IMR-90 (cell line): Measurements from ENCODE around the gene RNPEPL1. TPM values are rescaled to one million over a fixed set of nuclear protein-coding genes. Genes with fewer than 3 reads are reported as not detected.

Source experiments
- ATAC-seq: fragments of 200-7000 bp; cut with Tn5 transposase; 2 replicates; pipeline ENCODE4 v1.9.1; 2020; ENCODE audit warnings: low read depth, mild to moderate bottlenecking, moderate library complexity
- BruUV-seq: library from RNA; stranded (reverse); fragments of 400-500 nt; replicated peaks from 2 replicates; lab custom pipeline; 2021; lab: Mats Ljungman, UMichigan
- CTCF ChIA-PET: fragments of 300-600 bp; formaldehyde crosslinking; extraction: SDS; loops from one replicate; lab custom pipeline; 2021; ENCODE audit warnings: antibody characterized with exemption; lab: Yijun Ruan, JAX
- POLR2A ChIA-PET: fragments of 300-600 bp; sonication (Branson Sonifier 250); formaldehyde crosslinking; loops from one replicate; lab custom pipeline; 2022; ENCODE audit warnings: antibody characterized with exemption; ENCODE audit not compliant: unreplicated experiment; lab: Charles Lee
- DNase-seq: peaks from one replicate; pipeline ENCODE4 v3.0.0; 2013
- H2AFZ ChIP-seq: replicated peaks from 2 replicates; pipeline ENCODE3; 2013; ENCODE audit warnings: low read length, mild to moderate bottlenecking; ENCODE audit not compliant: poor library complexity
- H2AK5ac ChIP-seq: 2 replicates; pipeline ENCODE4 v1.6.1; 2013; ENCODE audit warnings: low read depth, low read length, inconsistent platforms
- H2AK9ac ChIP-seq: replicated peaks from 2 replicates; pipeline ENCODE3; 2013; ENCODE audit warnings: mild to moderate bottlenecking, low read depth, low read length, moderate library complexity; ENCODE audit not compliant: poor library complexity
- H2BK120ac ChIP-seq: 2 replicates; pipeline ENCODE4 v1.6.1; 2013; ENCODE audit warnings: low read depth, low read length, inconsistent platforms
- H2BK15ac ChIP-seq: 3 replicates; pipeline ENCODE4 v1.6.1; 2013; ENCODE audit warnings: low read depth, low read length, inconsistent platforms
- H2BK20ac ChIP-seq: 2 replicates; pipeline ENCODE4 v1.6.1; 2013; ENCODE audit warnings: low read depth, mild to moderate bottlenecking, inconsistent platforms, low read length, moderate library complexity
- H2BK5ac ChIP-seq: 2 replicates; pipeline ENCODE4 v1.6.1; 2013; ENCODE audit warnings: mild to moderate bottlenecking, low read depth, low read length, inconsistent platforms; ENCODE audit not compliant: poor library complexity, severe bottlenecking
- H3K14ac ChIP-seq: replicated peaks from 2 replicates; pipeline ENCODE4 v1.6.1; 2013; ENCODE audit warnings: low read depth, low read length, inconsistent platforms
- H3K18ac ChIP-seq: 2 replicates; pipeline ENCODE4 v1.6.1; 2013; ENCODE audit warnings: low read depth, low read length, control low read depth
- H3K23ac ChIP-seq: 2 replicates; pipeline ENCODE4 v1.6.1; 2013; ENCODE audit warnings: low read depth, low read length, inconsistent platforms
- H3K27ac ChIP-seq: 2 replicates; pipeline ENCODE4 v1.5.1; 2013; ENCODE audit warnings: mild to moderate bottlenecking, control low read depth, low read length; ENCODE audit not compliant: insufficient read depth
- H3K27me3 ChIP-seq: 2 replicates; pipeline ENCODE4 v1.6.1; 2013; ENCODE audit warnings: low read length; ENCODE audit not compliant: control insufficient read depth, insufficient read depth
- H3K36me3 ChIP-seq: 2 replicates; pipeline ENCODE4 v1.6.1; 2013; ENCODE audit warnings: low read length, mixed read lengths; ENCODE audit not compliant: control insufficient read depth, insufficient read depth
- H3K4ac ChIP-seq: 2 replicates; pipeline ENCODE4 v1.6.1; 2013; ENCODE audit warnings: low read depth, low read length, inconsistent platforms
- H3K4me1 ChIP-seq: 2 replicates; pipeline ENCODE4 v1.6.1; 2013; ENCODE audit warnings: low read length, mixed read lengths; ENCODE audit not compliant: control insufficient read depth, insufficient read depth
- H3K4me2 ChIP-seq: 2 replicates; pipeline ENCODE4 v1.6.1; 2013; ENCODE audit warnings: low read depth, mild to moderate bottlenecking, control low read depth, low read length, moderate library complexity
- H3K4me3 ChIP-seq: 2 replicates; pipeline ENCODE4 v1.5.1; 2013; ENCODE audit warnings: low read depth, mild to moderate bottlenecking, control low read depth, low read length, moderate library complexity; ENCODE audit not compliant: insufficient read depth
- H3K56ac ChIP-seq: 2 replicates; pipeline ENCODE4 v1.6.1; 2013; ENCODE audit warnings: low read length, inconsistent platforms; ENCODE audit not compliant: insufficient read depth; ENCODE audit errors: extremely low read depth
- H3K79me1 ChIP-seq, 2 experiments: 2 replicates each; pipeline ENCODE4 v1.6.1; 2013; ENCODE audit warnings: low read length in 2 of 2, inconsistent platforms in 1 of 2, low read depth in 1 of 2
- H3K9ac ChIP-seq: 2 replicates; pipeline ENCODE4 v1.6.1; 2013; ENCODE audit warnings: low read depth, low read length, control low read depth
- H3K9me1 ChIP-seq: 2 replicates; pipeline ENCODE4 v1.6.1; 2013; ENCODE audit warnings: low read length, inconsistent platforms; ENCODE audit not compliant: insufficient read depth
- H3K9me3 ChIP-seq: 2 replicates; pipeline ENCODE4 v1.6.1; 2013; ENCODE audit warnings: low read length; ENCODE audit not compliant: control insufficient read depth, insufficient read depth
- H4K20me1 ChIP-seq: 2 replicates; pipeline ENCODE4 v1.6.1; 2013; ENCODE audit warnings: low read length, inconsistent platforms; ENCODE audit not compliant: insufficient read depth
- H4K5ac ChIP-seq: 2 replicates; pipeline ENCODE4 v1.6.1; 2013; ENCODE audit warnings: mild to moderate bottlenecking, low read depth, low read length, control low read depth
- H4K8ac ChIP-seq, 2 experiments: 2 replicates each; pipeline ENCODE4 v1.6.1; 2013; ENCODE audit warnings: low read depth in 2 of 2, low read length in 2 of 2, control low read depth in 1 of 2, inconsistent platforms in 1 of 2
- H4K91ac ChIP-seq: 2 replicates; pipeline ENCODE4 v1.6.1; 2013; ENCODE audit warnings: low read depth, low read length, inconsistent platforms; ENCODE audit not compliant: insufficient read depth
- MXI1 ChIP-seq: IDR thresholded peaks from 2 replicates; pipeline ENCODE4 v1.6.1; 2012; ENCODE audit warnings: low read depth, mild to moderate bottlenecking, low read length, moderate library complexity, borderline replicate concordance
- NFE2L2 ChIP-seq: fragments of 150-350 bp; IDR thresholded peaks from 2 replicates; pipeline ENCODE4 v1.6.1; 2016; ENCODE audit warnings: low read depth, mild to moderate bottlenecking, low read length
- RAD21 ChIP-seq: IDR thresholded peaks from 2 replicates; pipeline ENCODE4 v1.6.1; 2012; ENCODE audit warnings: low read length, improper control_type of control experiment
- WGBS, 2 experiments: methylation state at CpG; one replicate each; pipeline versions ENCODE4 v1.1.5 to v1.1.7; 2013; ENCODE audit warnings: missing lambda C conversion rate in 2 of 2; ENCODE audit not compliant: insufficient read length in 1 of 2; ENCODE audit errors: extremely low coverage in 2 of 2; 5-methylcytosine and 5-hydroxymethylcytosine counted together
- dilution Hi-C: fragments of 300-500 bp; cut with HindIII; formaldehyde crosslinking; loops from one replicate; pipeline ENCODE4 v1.14.3; 2018; ENCODE audit warnings: low sequenced_read_pairs; ENCODE audit not compliant: unreplicated experiment
- in situ Hi-C: fragments of 300-500 bp; cut with MboI; formaldehyde crosslinking; loops from 3 replicates; pipeline ENCODE4 v1.14.3; 2019; ENCODE audit warnings: low sequenced_read_pairs, inconsistent platforms, mixed read lengths
- intact Hi-C: fragments of 100-400 bp; cut with micrococcal nuclease; formaldehyde crosslinking; loops from 2 replicates; pipeline ENCODE4 v1.10.0; 2022
- polyA plus RNA-seq, 3 experiments: library from polyadenylated mRNA; depleted of rRNA; stranded (reverse); fragments of >200 nt; gene quantifications; 2 replicates each; pipeline ENCODE4 v1.2.3, GENCODE V29; 2012; ENCODE audit warnings: low replicate concordance in 1 of 3
- total RNA-seq: library from RNA; depleted of rRNA; stranded (reverse); fragments of >200 nt; gene quantifications from 2 replicates; pipeline ENCODE4 v1.2.3, GENCODE V29; 2012

Gene RNPEPL1
- total and polyA plus RNA-seq, 2 of the 4 experiments (the other 2 are of a cell fraction): 3.8 to 18.7 TPM

- no peak for DNase-seq
- ChIA-PET POLR2A (no interaction called here), CTCF (no interaction called here)
- Histone ChIP-seq H2AFZ (no peak overlapping the region), H4K5ac (no peak overlapping the region), H3K14ac (no peak overlapping the region), H2BK5ac (no peak overlapping the region), H3K9me3 (no peaks in the 10 kb centered on the region), H2BK20ac (no peak overlapping the region), H3K56ac (no peak overlapping the region), H3K9ac (no peak overlapping the region), H4K8ac (no peak overlapping the region), H3K9me1 (peaks cover 19% of the 10 kb centered on the region; the same call in 1 of the 2 replicates), H4K20me1 (peaks cover 10% of the 10 kb centered on the region), H3K27ac (no peak overlapping the region), H3K79me1 (peaks cover 25 to 64% of the 10 kb centered on the region in 2 experiments), H3K27me3 (no peaks in the 10 kb centered on the region), H3K23ac (no peak overlapping the region), H2AK9ac (peak overlapping the region; percentile 19), H2BK120ac (no peak overlapping the region), H3K36me3 (peaks cover 20% of the 10 kb centered on the region), H2AK5ac (no peak overlapping the region), H3K4me2 (no peak overlapping the region), H3K4me3 (no peak overlapping the region), H3K4ac (no peak overlapping the region), H3K4me1 (peaks cover 15% of the 10 kb centered on the region), H4K91ac (no peak overlapping the region), H3K18ac (no peak overlapping the region), H2BK15ac (no peak overlapping the region)
- BruUV-seq: no TSS peak
- intact Hi-C loops: no loop called here
- 81% methylated on average over 3 of the region's 4 CpGs; no CpG with 5 or more reads in 1 of the 2 experiments for WGBS, 2 experiments
- dilution Hi-C loops: no loop called here
- ATAC-seq: no peak
- in situ Hi-C loops: no loop called here
- TF ChIP-seq NFE2L2: no peak
- TF ChIP-seq MXI1: no peak
- no peak for TF ChIP-seq RAD21
Observed at GRCh38 chr2:240588669-240589068, 20.4 kb downstream of the RNPEPL1 start.
